Endodermal cell (in vitro differentiated cells): Measurements from ENCODE around the gene GTF3A. TPM values are rescaled to one million over a fixed set of nuclear protein-coding genes. Genes with fewer than 3 reads are reported as not detected.

Experiments
- DNase-seq: peaks from one replicate; pipeline ENCODE4 v3.0.0-alpha.2; 2017
- H3K27ac ChIP-seq: 2 replicates; pipeline ENCODE4 v1.5.1; 2013; ENCODE audit warnings: mild to moderate bottlenecking, low read depth, low read length, moderate library complexity
- H3K27me3 ChIP-seq: 2 replicates; pipeline ENCODE4 v1.6.1; 2013; ENCODE audit warnings: mild to moderate bottlenecking, low read length, moderate library complexity; ENCODE audit not compliant: insufficient read depth, control insufficient read depth, poor library complexity, severe bottlenecking
- H3K36me3 ChIP-seq: 2 replicates; pipeline ENCODE4 v1.7.0; 2013; ENCODE audit warnings: mild to moderate bottlenecking, low read length, moderate library complexity; ENCODE audit not compliant: control insufficient read depth, insufficient read depth
- H3K4me1 ChIP-seq: one replicate; pipeline ENCODE4 v1.7.0; 2013; ENCODE audit warnings: low read length; ENCODE audit not compliant: control insufficient read depth, insufficient read depth
- H3K4me3 ChIP-seq: 2 replicates; pipeline ENCODE4 v1.5.1; 2013; ENCODE audit warnings: mild to moderate bottlenecking, low read length, moderate library complexity
- H3K9ac ChIP-seq: 2 replicates; pipeline ENCODE4 v1.6.1; 2013; ENCODE audit warnings: mild to moderate bottlenecking, low read length, moderate library complexity; ENCODE audit not compliant: poor library complexity, severe bottlenecking; ENCODE audit errors: extremely low read depth
- H3K9me3 ChIP-seq: 2 replicates; pipeline ENCODE4 v1.6.1; 2013; ENCODE audit warnings: mild to moderate bottlenecking, low read length, moderate library complexity; ENCODE audit not compliant: control insufficient read depth
- H3K27ac Mint-ChIP-seq: 2 replicates; pipeline ENCODE4 v1.8.0; 2020; ENCODE audit warnings: mixed read lengths
- H3K27me3 Mint-ChIP-seq: 2 replicates; pipeline ENCODE4 v1.8.0; 2021; ENCODE audit warnings: mild to moderate bottlenecking, mixed read lengths; ENCODE audit not compliant: insufficient read depth
- H3K36me3 Mint-ChIP-seq: 2 replicates; pipeline ENCODE4 v1.8.0; 2020; ENCODE audit warnings: low read depth, mixed read lengths
- H3K4me1 Mint-ChIP-seq: 2 replicates; pipeline ENCODE4 v1.8.0; 2020; ENCODE audit warnings: mixed read lengths
- H3K4me3 Mint-ChIP-seq: 2 replicates; pipeline ENCODE4 v1.8.0; 2020; ENCODE audit warnings: mild to moderate bottlenecking, moderate library complexity, mixed read lengths
- H3K9me3 Mint-ChIP-seq: 2 replicates; pipeline ENCODE4 v1.8.0; 2020; ENCODE audit warnings: mild to moderate bottlenecking, mixed read lengths
- WGBS, 2 experiments: methylation state at CpG; one replicate each; pipeline versions ENCODE4 v1.1.5 to v1.1.7; 2013; ENCODE audit warnings: missing lambda C conversion rate in 2 of 2, mixed read lengths in 1 of 2; ENCODE audit not compliant: insufficient coverage in 1 of 2, insufficient read length in 1 of 2; 5-methylcytosine and 5-hydroxymethylcytosine counted together
- total RNA-seq, 2 donors: library from RNA; stranded (reverse); fragmentation: NEBNext Ultra II Directional in 1 of 2; extraction: Animal tissue kit (Norgen Biotek cat#: 25700) in 1 of 2; gene quantifications; 2 replicates in 1 of 2; 3 replicates in 1 of 2; pipeline ENCODE4 v1.2.1, GENCODE V29; 2021
- TF ChIP-seq, protein P1 (sequence below): fragments of 200-600 bp; sonication (generic); conservative IDR thresholded peaks from 2 replicates; pipeline ENCODE4 v1.5.0; 2021; ENCODE audit warnings: antibody characterized with exemption, mild to moderate bottlenecking

GTF3A gene
- total RNA-seq, 2 donors from 2014 or later, result 70.4 to 80.0 TPM

DNA sequence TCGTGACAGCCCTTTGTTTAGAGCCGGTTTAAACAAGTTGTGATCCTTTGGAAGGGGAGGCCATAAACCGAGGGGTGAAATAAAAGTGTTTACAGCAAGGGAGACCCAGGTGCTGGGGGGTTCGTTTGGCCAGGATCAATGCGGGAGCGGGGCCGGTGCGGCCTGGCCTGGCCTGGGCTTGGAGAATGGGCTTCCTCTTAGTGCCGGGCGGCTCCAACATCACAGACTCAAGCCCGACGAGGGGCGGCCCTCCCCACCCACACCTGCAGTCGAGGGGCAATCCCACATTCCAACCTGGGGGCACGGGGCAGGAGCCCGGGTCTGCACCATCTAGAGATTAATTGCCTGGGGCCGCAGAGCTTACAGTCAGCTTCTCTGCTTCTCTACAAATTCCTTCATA lies 42.8 kb upstream of the GTF3A start:
- H3K9me3 ChIP-seq, result no peaks in the 10 kb centered on the region
- no peaks in the 10 kb centered on the region for H3K27me3 ChIP-seq
- H3K4me3 Mint-ChIP-seq, result no peak overlapping the region
- TF ChIP-seq, protein P1, sequence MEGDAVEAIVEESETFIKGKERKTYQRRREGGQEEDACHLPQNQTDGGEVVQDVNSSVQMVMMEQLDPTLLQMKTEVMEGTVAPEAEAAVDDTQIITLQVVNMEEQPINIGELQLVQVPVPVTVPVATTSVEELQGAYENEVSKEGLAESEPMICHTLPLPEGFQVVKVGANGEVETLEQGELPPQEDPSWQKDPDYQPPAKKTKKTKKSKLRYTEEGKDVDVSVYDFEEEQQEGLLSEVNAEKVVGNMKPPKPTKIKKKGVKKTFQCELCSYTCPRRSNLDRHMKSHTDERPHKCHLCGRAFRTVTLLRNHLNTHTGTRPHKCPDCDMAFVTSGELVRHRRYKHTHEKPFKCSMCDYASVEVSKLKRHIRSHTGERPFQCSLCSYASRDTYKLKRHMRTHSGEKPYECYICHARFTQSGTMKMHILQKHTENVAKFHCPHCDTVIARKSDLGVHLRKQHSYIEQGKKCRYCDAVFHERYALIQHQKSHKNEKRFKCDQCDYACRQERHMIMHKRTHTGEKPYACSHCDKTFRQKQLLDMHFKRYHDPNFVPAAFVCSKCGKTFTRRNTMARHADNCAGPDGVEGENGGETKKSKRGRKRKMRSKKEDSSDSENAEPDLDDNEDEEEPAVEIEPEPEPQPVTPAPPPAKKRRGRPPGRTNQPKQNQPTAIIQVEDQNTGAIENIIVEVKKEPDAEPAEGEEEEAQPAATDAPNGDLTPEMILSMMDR, result no peak
- no peaks in the 10 kb centered on the region for H3K36me3 ChIP-seq
- no peak overlapping the region for H3K9ac ChIP-seq
- no peak overlapping the region for H3K27ac Mint-ChIP-seq
- H3K9me3 Mint-ChIP-seq, result no peaks in the 10 kb centered on the region
- WGBS, 2 experiments, result 85 to 87% methylated on average over 8 to 17 of the region's 17 CpGs
- peaks cover 22% of the 10 kb centered on the region for H3K4me1 Mint-ChIP-seq
- no peak overlapping the region for H3K4me3 ChIP-seq
- no peak overlapping the region for H3K27ac ChIP-seq
- DNase-seq, result no peak
- peaks cover 6% of the 10 kb centered on the region for H3K27me3 Mint-ChIP-seq
- no peaks in the 10 kb centered on the region for H3K4me1 ChIP-seq
- no peaks in the 10 kb centered on the region for H3K36me3 Mint-ChIP-seq

GRCh38 chr13:27383104-27383921 lies 41.1 kb upstream of the GTF3A start:
- peaks cover 2% of the 10 kb centered on the region for H3K27me3 Mint-ChIP-seq
- H3K27ac Mint-ChIP-seq, result no peak overlapping the region
- H3K27ac ChIP-seq, result no peak overlapping the region
- no peaks in the 10 kb centered on the region for H3K4me1 ChIP-seq
- TF ChIP-seq, protein P1, result peak; percentile 12
- H3K36me3 Mint-ChIP-seq, result no peaks in the 10 kb centered on the region
- no peaks in the 10 kb centered on the region for H3K9me3 Mint-ChIP-seq
- H3K9ac ChIP-seq, result no peak overlapping the region
- H3K9me3 ChIP-seq, result no peaks in the 10 kb centered on the region
- H3K27me3 ChIP-seq, result no peaks in the 10 kb centered on the region
- 91 to 93% methylated on average over 12 to 22 of the region's 22 CpGs for WGBS, 2 experiments
- H3K4me3 ChIP-seq, result no peak overlapping the region
- H3K4me1 Mint-ChIP-seq, result peaks cover 26% of the 10 kb centered on the region
- H3K36me3 ChIP-seq, result no peaks in the 10 kb centered on the region
- no peak overlapping the region for H3K4me3 Mint-ChIP-seq
- peak; percentile 68 for DNase-seq

GRCh38 chr13:27384285-27384684 lies 40.1 kb upstream of the GTF3A start:
- Histone ChIP-seq H3K27me3 (no peaks in the 10 kb centered on the region), H3K36me3 (no peaks in the 10 kb centered on the region), H3K9ac (no peak overlapping the region), H3K9me3 (no peaks in the 10 kb centered on the region), H3K4me1 (no peaks in the 10 kb centered on the region), H3K27ac (no peak overlapping the region), H3K4me3 (no peak overlapping the region)
- H3K4me1 Mint-ChIP-seq, result peaks cover 26% of the 10 kb centered on the region
- peaks cover 2% of the 10 kb centered on the region for H3K27me3 Mint-ChIP-seq
- DNase-seq, result no peak
- 92 to 94% methylated on average over 3 to 4 of the region's 4 CpGs for WGBS, 2 experiments
- H3K9me3 Mint-ChIP-seq, result no peaks in the 10 kb centered on the region
- H3K27ac Mint-ChIP-seq, result no peak overlapping the region
- TF ChIP-seq, protein P1, result no peak
- no peak overlapping the region for H3K4me3 Mint-ChIP-seq
- H3K36me3 Mint-ChIP-seq, result no peaks in the 10 kb centered on the region
